ENCODE data around the gene GPR42. TPM values are rescaled to one million over a fixed set of nuclear protein-coding genes. Genes with fewer than 3 reads are reported as not detected.

Gene GPR42
- total RNA-seq, 1 experiment from 2014 or later, result not detected

- Histone ChIP-seq H3K4me1 (ENCODE audit: control insufficient read depth in 1 of 2, insufficient read depth in 2 of 2, low read length in 2 of 2) (peaks cover 5 to 6% of the 10 kb centered on the region in 2 experiments; a peak in 3 of 4 replicates), H3K27ac (ENCODE audit: low read depth, low read length) (no peak overlapping the region), H2AFZ (ENCODE audit: low read depth, low read length, poor library complexity, severe bottlenecking) (no peak overlapping the region), H3K4me3 (replicated peaks in 1 of 2; ENCODE audit: low read depth in 1 of 2, low read length in 2 of 2) (no peak overlapping the region), H3K36me3 (ENCODE audit: control insufficient read depth in 1 of 2, insufficient read depth in 2 of 2, low read length in 2 of 2) (no peaks in the 10 kb centered on the region), H3K9me3 (ENCODE audit: control insufficient read depth in 1 of 2, insufficient read depth in 1 of 2, low read depth in 1 of 2, low read length in 2 of 2) (no peaks in the 10 kb centered on the region), H3K9me2 (ENCODE audit: insufficient read depth) (no peaks in the 10 kb centered on the region), H3K9ac (ENCODE audit: low read length) (no peak overlapping the region), H4K20me1 (ENCODE audit: insufficient read depth) (no peaks in the 10 kb centered on the region), H3K27me3 (ENCODE audit: insufficient read depth, low read length) (peaks cover 45% of the 10 kb centered on the region; the same call in 1 of the 2 replicates), H3K79me2 (ENCODE audit: insufficient read depth, low read length) (no peaks in the 10 kb centered on the region), H3K4me2 (ENCODE audit: low read length) (no peak overlapping the region)
- ChIA-PET CTCF (no interaction called here), POLR2A (no interaction called here), RAD21 (ENCODE audit: low non-redundant PET in 1 of 2, low total read pairs in 2 of 2, uncharacterized antibody in 2 of 2, unreplicated experiment in 2 of 2) (interaction anchor here in 1 of 2 experiments (0.6 kb wide), 1 partner anchor 305 kb away, joined by 3 read pairs; no protein-coding TSS in a partner anchor)
- TF ChIP-seq SRF (IDR thresholded peaks at IDR 0.05; ENCODE audit: low read depth), result no peak
- no peak for TF ChIP-seq ZBTB33 (IDR thresholded peaks at IDR 0.05; ENCODE audit: extremely low read depth, insufficient replicate concordance, low read length)
- TF ChIP-seq YY1 (IDR thresholded peaks at IDR 0.05; ENCODE audit: extremely low read depth, insufficient replicate concordance, low read depth, low read length), result no peak
- no peak for TF ChIP-seq ZFX (IDR thresholded peaks at IDR 0.05)
- no peak for TF ChIP-seq JUND (IDR thresholded peaks at IDR 0.05)
- TF ChIP-seq TCF7L2 (IDR thresholded peaks at IDR 0.05; ENCODE audit: borderline replicate concordance, extremely low read depth, insufficient read depth, insufficient read length), result no peak
- TF ChIP-seq CBX3 (IDR thresholded peaks at IDR 0.05; ENCODE audit: low read depth), result no peak
- TF ChIP-seq REST (IDR thresholded peaks at IDR 0.05; ENCODE audit: low read depth), result no peak
- no peak for TF ChIP-seq SP1 (IDR thresholded peaks at IDR 0.05; ENCODE audit: low read depth)
- TF ChIP-seq POLR2AphosphoS5 (IDR thresholded peaks at IDR 0.05; ENCODE audit: low read depth, low read length), result no peak
- no peak for TF ChIP-seq ZNF274 (IDR thresholded peaks at IDR 0.05; ENCODE audit: low read depth, low read length)
- TF ChIP-seq EGR1 (IDR thresholded peaks at IDR 0.05; ENCODE audit: low read depth), result no peak
- TF ChIP-seq RAD21 (IDR thresholded peaks at IDR 0.05; ENCODE audit: low read depth), result no peak
- TF ChIP-seq ELF1 (IDR thresholded peaks at IDR 0.05; ENCODE audit: borderline replicate concordance, low read depth), result no peak
- TF ChIP-seq CEBPB (IDR thresholded peaks at IDR 0.05; ENCODE audit: low read depth), result no peak
- no peak for TF ChIP-seq SIN3A (IDR thresholded peaks at IDR 0.05; ENCODE audit: low read depth)
- TF ChIP-seq EZH2 (IDR thresholded peaks at IDR 0.05), result no peak
- no peak for DNase-seq (ENCODE audit: low read depth, low spot score)
- intact Hi-C loops (cut with micrococcal nuclease), result no loop called here
- ATAC-seq, result no peak
- BruUV-seq (replicated peaks), result no TSS peak
These were observed 47.1 kb downstream of the GPR42 start for GRCh38 chr19:35417713-35418534.
